Measurements from ENCODE around the gene SHISA5.
A peak's percentile ranks its signal among the peaks of the same experiment; 100 is the strongest.
"Not testable (repeated sequence)": the region's sequence is repeated elsewhere in the genome, so short reads cannot be mapped to it uniquely, and the experiment has no call there.

The SHISA5 gene

GRCh38 chr3:48476426-48477053 lies 27.4 kb downstream of the SHISA5 start:
- no peak for DNase-seq

- DNase-seq: no peak
Measured at GRCh38 chr3:48475188-48475587, 28.8 kb downstream of the SHISA5 start.

- no peak for DNase-seq
Measured at GRCh38 chr3:48474619-48475018, 29.4 kb downstream of the SHISA5 start.

GRCh38 chr3:48474031-48474430 lies 29.9 kb downstream of the SHISA5 start:
- DNase-seq: not testable (repeated sequence)

GRCh38 chr3:48473617-48473952 lies 30.4 kb downstream of the SHISA5 start:
- DNase-seq: no peak

- DNase-seq: peak; percentile 81
Measured at GRCh38 chr3:48472923-48473616, 30.9 kb downstream of the SHISA5 start.

GRCh38 chr3:48472673-48472922 lies 31.4 kb downstream of the SHISA5 start:
- no peak for DNase-seq

GRCh38 chr3:48470286-48470685 lies 33.7 kb downstream of the SHISA5 start:
- DNase-seq: no peak

GRCh38 chr3:48469046-48469915 lies 34.7 kb downstream of the SHISA5 start:
- no peak for DNase-seq

- DNase-seq: no peak
Measured at GRCh38 chr3:48468329-48468731, 35.6 kb downstream of the SHISA5 start.

GRCh38 chr3:48467473-48468267 lies 36.3 kb downstream of the SHISA5 start:
- DNase-seq: no peak

GRCh38 chr3:48467110-48467454 lies 36.9 kb downstream of the SHISA5 start:
- no peak for DNase-seq

- no peak for DNase-seq
Measured at GRCh38 chr3:48466386-48467109, 37.4 kb downstream of the SHISA5 start.

GRCh38 chr3:48465531-48466378 lies 38.2 kb downstream of the SHISA5 start:
- peak; percentile 87 for DNase-seq

GRCh38 chr3:48465237-48465530 lies 38.8 kb downstream of the SHISA5 start:
- no peak for DNase-seq

- DNase-seq: no peak
Measured at GRCh38 chr3:48464713-48465221, 39.2 kb downstream of the SHISA5 start.

GRCh38 chr3:48463703-48464102 lies 40.3 kb downstream of the SHISA5 start:
- DNase-seq: no peak

GRCh38 chr3:48461767-48462166 lies 42.2 kb downstream of the SHISA5 start:
- DNase-seq: not testable (repeated sequence)

GRCh38 chr3:48460517-48460902 lies 43.5 kb downstream of the SHISA5 start:
- DNase-seq: no peak

GRCh38 chr3:48459773-48460516 lies 44.0 kb downstream of the SHISA5 start:
- no peak for DNase-seq

- DNase-seq: no peak
Measured at GRCh38 chr3:48459331-48459730, 44.6 kb downstream of the SHISA5 start.

Measured in NCI-H2227 treated with DMSO at 0.1 percent for 48 hours (cell line).